RWPE2 (cell line): Measurements from ENCODE around the gene EBLN2.
"Not testable (repeated sequence)": the region's sequence is repeated elsewhere in the genome, so short reads cannot be mapped to it uniquely, and the experiment has no call there.

ENCODE experiments used
- ATAC-seq: fragments of 200-7000 bp; cut with Tn5 transposase; 3 replicates; pipeline ENCODE4 v1.9.1; 2021; ENCODE audit warnings: low read depth
- DNase-seq: peaks from one replicate; pipeline ENCODE4 v3.0.0-alpha.2; 2020; ENCODE audit warnings: low spot score
- H3K27ac ChIP-seq: fragments of 450-650 bp; 2 replicates; pipeline ENCODE4 v1.5.1; 2017; ENCODE audit warnings: mild to moderate bottlenecking; ENCODE audit not compliant: poor library complexity, severe bottlenecking
- H3K27me3 ChIP-seq: fragments of 250-450 bp; sonication (Bioruptor Pico); 2 replicates; pipeline ENCODE4 v1.5.1; 2021; ENCODE audit warnings: mild to moderate bottlenecking, moderate library complexity; ENCODE audit not compliant: insufficient read depth, poor library complexity, severe bottlenecking
- H3K36me3 ChIP-seq: fragments of 250-450 bp; sonication (Bioruptor Pico); 2 replicates; pipeline ENCODE4 v1.5.1; 2020; ENCODE audit warnings: low read depth, mild to moderate bottlenecking, moderate library complexity
- H3K4me1 ChIP-seq: fragments of 250-450 bp; sonication (Bioruptor Pico); 2 replicates; pipeline ENCODE4 v1.5.1; 2021; ENCODE audit warnings: mild to moderate bottlenecking, moderate library complexity; ENCODE audit not compliant: insufficient read depth, poor library complexity, severe bottlenecking
- H3K4me3 ChIP-seq: fragments of 250-450 bp; sonication (Bioruptor Pico); 2 replicates; pipeline ENCODE4 v1.5.1; 2021; ENCODE audit warnings: mild to moderate bottlenecking, moderate library complexity; ENCODE audit not compliant: severe bottlenecking
- H3K9me3 ChIP-seq: fragments of 250-450 bp; sonication (Bioruptor Pico); 2 replicates; pipeline ENCODE4 v1.5.1; 2021; ENCODE audit warnings: mild to moderate bottlenecking, moderate library complexity; ENCODE audit not compliant: severe bottlenecking
- CTCF ChIP-seq: fragments of 450-650 bp; IDR thresholded peaks from one replicate; pipeline ENCODE4 v1.5.1; 2017; ENCODE audit warnings: mild to moderate bottlenecking, moderate library complexity; ENCODE audit not compliant: poor library complexity, severe bottlenecking

The EBLN2 gene

GRCh38 chr3:73056845-73057150, 4.7 kb upstream of the EBLN2 start:
- Histone ChIP-seq H3K27ac (no peak overlapping the region), H3K36me3 (peaks cover 39% of the 10 kb centered on the region), H3K4me3 (no peak overlapping the region), H3K9me3 (no peaks in the 10 kb centered on the region), H3K27me3 (no peaks in the 10 kb centered on the region), H3K4me1 (peaks cover 12% of the 10 kb centered on the region)
- ATAC-seq = no peak
- TF ChIP-seq CTCF = no peak
- no peak for DNase-seq

GRCh38 chr3:73060302-73060723, 1.1 kb upstream of the EBLN2 start:
- Histone ChIP-seq H3K4me3 (no peak overlapping the region), H3K4me1 (peaks cover 12% of the 10 kb centered on the region), H3K27me3 (no peaks in the 10 kb centered on the region), H3K27ac (no peak overlapping the region), H3K36me3 (peaks cover 73% of the 10 kb centered on the region), H3K9me3 (no peaks in the 10 kb centered on the region)
- ATAC-seq = no peak
- DNase-seq = no peak
- TF ChIP-seq CTCF = no peak

- not testable (repeated sequence) for H3K9me3 ChIP-seq, H3K4me3 ChIP-seq, ATAC-seq, H3K27ac ChIP-seq, H3K4me1 ChIP-seq, H3K27me3 ChIP-seq, DNase-seq
- peaks cover 68% of the 10 kb centered on the region for H3K36me3 ChIP-seq
These were observed 4.8 kb downstream of the EBLN2 start for GRCh38 chr3:73066243-73066642.

GRCh38 chr3:73068419-73068818, 7.0 kb downstream of the EBLN2 start:
- Histone ChIP-seq H3K4me1 (no peaks in the 10 kb centered on the region), H3K9me3 (no peaks in the 10 kb centered on the region), H3K4me3 (no peak overlapping the region), H3K36me3 (peaks cover 48% of the 10 kb centered on the region), H3K27ac (no peak overlapping the region), H3K27me3 (no peaks in the 10 kb centered on the region)
- no peak for DNase-seq
- TF ChIP-seq CTCF = no peak
- ATAC-seq = no peak

- no peaks in the 10 kb centered on the region for H3K9me3 ChIP-seq
- no peak for TF ChIP-seq CTCF
- H3K36me3 ChIP-seq = peaks cover 40% of the 10 kb centered on the region
- no peaks in the 10 kb centered on the region for H3K4me1 ChIP-seq
- H3K4me3 ChIP-seq = no peak overlapping the region
- H3K27ac ChIP-seq = no peak overlapping the region
- no peak for DNase-seq
- ATAC-seq = no peak
- H3K27me3 ChIP-seq = no peaks in the 10 kb centered on the region
These were observed 7.7 kb downstream of the EBLN2 start for GRCh38 chr3:73069187-73069586.
